ENCODE data around the gene ENC1.
"Not testable (repeated sequence)": the region's sequence is repeated elsewhere in the genome, so short reads cannot be mapped to it uniquely, and the experiment has no call there.

Gene ENC1, protein sequence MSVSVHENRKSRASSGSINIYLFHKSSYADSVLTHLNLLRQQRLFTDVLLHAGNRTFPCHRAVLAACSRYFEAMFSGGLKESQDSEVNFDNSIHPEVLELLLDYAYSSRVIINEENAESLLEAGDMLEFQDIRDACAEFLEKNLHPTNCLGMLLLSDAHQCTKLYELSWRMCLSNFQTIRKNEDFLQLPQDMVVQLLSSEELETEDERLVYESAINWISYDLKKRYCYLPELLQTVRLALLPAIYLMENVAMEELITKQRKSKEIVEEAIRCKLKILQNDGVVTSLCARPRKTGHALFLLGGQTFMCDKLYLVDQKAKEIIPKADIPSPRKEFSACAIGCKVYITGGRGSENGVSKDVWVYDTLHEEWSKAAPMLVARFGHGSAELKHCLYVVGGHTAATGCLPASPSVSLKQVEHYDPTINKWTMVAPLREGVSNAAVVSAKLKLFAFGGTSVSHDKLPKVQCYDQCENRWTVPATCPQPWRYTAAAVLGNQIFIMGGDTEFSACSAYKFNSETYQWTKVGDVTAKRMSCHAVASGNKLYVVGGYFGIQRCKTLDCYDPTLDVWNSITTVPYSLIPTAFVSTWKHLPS

GRCh38 chr5:74640450-74640953, at the start of gene ENC1:
Gene ENC1, minus strand, starts transcription at chr5:74640728. Its CDS starts 4,243 bp downstream, at chr5:74636485.
- DNase-seq (ENCODE audit: low read depth in 2 of 2) = peak; percentile 44 to 45

GRCh38 chr5:74686962-74687751, 46.6 kb upstream of the ENC1 start:
- DNase-seq (ENCODE audit: low read depth in 2 of 2) = no peak

- no peak for DNase-seq (ENCODE audit: low read depth in 2 of 2)
Observed at GRCh38 chr5:74685979-74686631, 45.6 kb upstream of the ENC1 start.

DNA sequence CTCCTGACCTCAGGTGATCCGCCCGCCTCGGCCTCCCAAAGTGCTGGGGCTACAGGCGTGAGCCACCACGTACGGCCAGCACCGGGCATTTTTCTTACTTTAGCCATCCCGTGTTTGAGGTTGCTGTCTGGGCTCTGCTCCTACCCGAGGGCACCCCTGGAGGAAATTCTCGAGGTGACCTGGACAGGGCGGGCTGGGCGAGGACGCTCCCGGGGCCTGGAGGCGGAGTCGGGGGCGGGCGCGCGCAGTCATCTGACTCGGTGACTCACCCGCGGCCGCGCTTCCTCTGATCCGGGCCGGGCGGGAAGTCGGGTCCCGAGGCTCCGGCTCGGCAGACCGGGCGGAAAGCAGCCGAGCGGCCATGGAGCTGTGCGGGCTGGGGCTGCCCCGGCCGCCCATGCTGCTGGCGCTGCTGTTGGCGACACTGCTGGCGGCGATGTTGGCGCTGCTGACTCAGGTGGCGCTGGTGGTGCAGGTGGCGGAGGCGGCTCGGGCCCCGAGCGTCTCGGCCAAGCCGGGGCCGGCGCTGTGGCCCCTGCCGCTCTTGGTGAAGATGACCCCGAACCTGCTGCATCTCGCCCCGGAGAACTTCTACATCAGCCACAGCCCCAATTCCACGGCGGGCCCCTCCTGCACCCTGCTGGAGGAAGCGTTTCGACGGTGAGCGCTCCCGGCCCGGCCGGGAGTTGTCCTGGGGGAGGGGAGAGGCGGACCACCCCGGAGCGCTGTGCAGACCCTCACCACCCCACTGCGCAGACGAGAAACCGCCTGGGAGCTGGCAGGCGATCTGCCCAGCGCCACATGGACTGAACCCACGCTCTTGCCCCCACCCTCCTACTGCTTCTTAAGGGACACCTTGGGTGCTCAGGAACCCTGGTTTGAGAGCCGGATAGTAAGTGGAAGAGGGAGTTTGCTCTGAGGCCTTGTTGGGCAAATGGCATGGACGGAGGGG, 44.6 kb upstream of the ENC1 start, which contains the start of gene HEXB:
Gene HEXB, plus strand, starts transcription at position 334 of the 952 bp plus-strand sequence. Its CDS starts 28 bp downstream, at position 362.
- DNase-seq (ENCODE audit: low read depth in 2 of 2) = peak; percentile 70

DNA sequence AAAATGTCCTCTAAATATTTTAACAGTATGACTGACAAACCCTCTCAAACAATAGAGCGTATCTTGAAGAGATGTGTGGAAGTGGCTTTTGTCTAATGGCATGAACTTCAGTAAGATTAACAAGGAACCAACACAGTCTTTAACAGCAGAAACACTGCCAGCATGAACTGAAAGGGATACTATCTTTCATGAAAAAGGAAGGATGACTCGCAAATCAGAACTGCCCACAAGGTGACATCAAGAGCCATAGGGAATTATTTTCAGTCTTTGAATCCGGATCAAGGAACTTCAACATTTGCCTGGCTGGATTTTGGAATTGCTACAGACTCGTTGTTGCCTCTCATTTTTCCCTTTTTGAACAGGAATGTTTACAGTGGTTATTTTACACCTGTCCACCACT, 39.4 kb upstream of the ENC1 start:
- DNase-seq (ENCODE audit: low read depth in 2 of 2) = no peak

- DNase-seq (ENCODE audit: low read depth in 2 of 2) = not testable (repeated sequence)
Observed at GRCh38 chr5:74679300-74679699, 38.8 kb upstream of the ENC1 start.

- not testable (repeated sequence) for DNase-seq (ENCODE audit: low read depth in 2 of 2)
Observed at GRCh38 chr5:74678123-74678522, 37.6 kb upstream of the ENC1 start.

DNA sequence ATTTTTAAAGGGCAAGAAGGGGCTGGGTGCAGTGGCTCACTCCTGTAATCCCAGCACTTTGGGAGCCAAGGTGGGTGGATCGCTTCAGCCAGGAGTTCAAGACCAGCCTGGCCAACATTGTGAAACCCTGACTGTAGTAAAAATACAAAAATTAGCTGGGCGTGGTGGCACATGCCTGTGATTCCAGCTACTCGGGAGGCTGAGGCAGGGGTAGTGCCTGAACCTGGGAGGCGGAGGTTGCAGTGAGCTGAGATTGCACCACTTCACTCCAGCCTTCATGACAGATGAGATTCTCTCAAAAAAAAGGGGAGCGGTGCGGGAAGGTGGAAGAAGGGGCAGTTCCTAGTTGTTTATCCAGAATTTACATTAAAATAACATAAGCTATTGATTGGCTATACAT, 35.9 kb upstream of the ENC1 start:
- DNase-seq (ENCODE audit: low read depth in 2 of 2) = not testable (repeated sequence)

DNA sequence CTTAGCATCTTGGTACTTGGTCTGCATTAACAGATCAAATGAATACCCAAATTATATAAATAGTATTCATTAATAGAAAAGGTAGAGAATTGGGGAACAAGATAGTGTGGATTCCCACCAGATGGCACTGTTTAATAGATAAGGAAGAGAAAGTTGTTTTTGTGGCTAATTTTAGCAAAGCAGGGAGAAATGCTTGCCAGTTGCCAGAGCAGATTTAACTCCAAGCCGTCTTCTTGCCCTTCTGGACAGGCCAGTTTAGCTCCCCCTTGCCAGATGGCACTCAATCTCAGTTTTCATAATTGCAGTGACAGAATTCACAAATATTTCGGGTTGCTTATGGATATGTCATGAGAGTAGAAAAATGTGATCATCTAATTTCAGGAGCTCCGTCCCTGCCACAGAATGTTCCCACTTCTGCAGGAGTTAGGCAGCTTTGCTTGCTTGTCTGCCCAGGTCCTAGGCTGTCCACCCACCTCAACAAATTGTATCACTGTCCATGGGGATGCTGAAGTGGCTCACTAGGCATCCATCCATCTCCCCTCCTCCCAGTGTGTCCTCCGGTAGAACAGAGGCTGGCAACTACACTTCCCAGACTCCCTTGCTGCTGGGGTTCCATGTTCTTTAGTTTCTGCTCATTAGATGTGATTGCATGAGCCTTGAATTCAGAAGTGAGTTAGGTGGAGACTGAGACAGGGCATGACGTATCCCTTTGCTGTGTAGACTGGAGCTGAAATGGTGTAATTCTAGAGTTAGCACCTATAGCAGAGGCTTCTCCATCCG, 32.7 kb upstream of the ENC1 start:
- no peak for DNase-seq (ENCODE audit: low read depth in 2 of 2)

- DNase-seq (ENCODE audit: low read depth in 2 of 2) = no peak
Observed at GRCh38 chr5:74672215-74672877, 31.8 kb upstream of the ENC1 start.

- DNase-seq (ENCODE audit: low read depth in 2 of 2) = no peak
Observed at GRCh38 chr5:74670396-74671038, 30.0 kb upstream of the ENC1 start.

DNA sequence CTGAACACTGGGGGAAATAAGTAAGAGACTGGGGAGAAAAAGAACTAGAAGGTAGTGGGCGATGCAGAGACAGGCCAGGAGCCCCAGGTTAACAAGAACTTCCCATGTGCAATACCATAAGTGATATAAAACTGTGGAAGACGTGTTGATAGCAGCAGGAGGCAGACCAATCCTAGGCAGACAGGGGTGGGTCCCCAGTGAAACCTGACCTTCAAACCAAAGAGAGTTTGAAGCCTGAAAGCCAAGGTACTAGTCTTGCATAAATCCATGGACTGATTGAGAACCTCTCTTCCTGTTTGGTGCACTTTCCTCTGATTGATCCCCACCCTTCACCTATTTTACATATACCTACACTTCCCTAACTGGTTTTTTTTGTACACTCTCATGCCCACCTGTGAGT, 29.3 kb upstream of the ENC1 start:
- no peak for DNase-seq (ENCODE audit: low read depth in 2 of 2)

- DNase-seq (ENCODE audit: low read depth in 2 of 2) = no peak
Observed at GRCh38 chr5:74667396-74667795, 26.9 kb upstream of the ENC1 start.

DNA sequence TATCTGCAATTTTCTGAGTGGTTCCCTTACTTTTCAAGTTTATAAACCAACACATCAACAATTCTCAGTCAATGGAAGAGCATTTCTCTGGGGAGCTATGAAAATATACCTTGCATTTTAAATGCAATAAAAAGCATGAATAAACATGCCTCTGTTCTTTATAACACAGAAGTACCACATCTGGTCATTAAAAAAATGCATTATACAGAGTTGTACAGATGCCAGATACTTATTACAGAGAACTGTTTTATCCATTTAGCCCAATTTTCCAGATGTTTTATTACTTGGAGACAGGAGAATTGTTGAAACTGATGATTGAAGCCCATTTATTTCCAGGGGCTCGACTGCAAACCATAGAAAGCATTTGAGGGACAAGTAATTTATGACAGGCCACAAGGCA, 25.3 kb upstream of the ENC1 start:
- DNase-seq (ENCODE audit: low read depth in 2 of 2) = no peak

DNA sequence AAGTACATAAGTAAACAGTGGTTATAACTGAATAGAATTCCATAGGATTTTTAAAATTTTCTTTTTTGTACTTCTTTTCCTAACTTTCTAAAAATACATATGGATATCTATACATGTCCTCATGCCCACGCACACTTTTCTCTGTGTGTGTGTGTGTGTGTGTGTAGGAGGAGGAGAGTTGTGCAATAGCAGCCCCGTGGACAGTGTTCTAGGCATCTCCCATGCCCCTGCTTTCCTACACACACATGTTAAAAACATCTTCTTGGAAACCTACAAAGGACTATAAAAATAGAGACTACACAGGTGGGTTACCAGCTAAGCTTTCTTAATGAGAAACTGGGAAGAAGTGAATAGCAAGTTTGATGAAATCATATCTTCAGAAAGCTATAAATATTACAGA, 24.7 kb upstream of the ENC1 start:
- DNase-seq (ENCODE audit: low read depth in 2 of 2) = no peak

GRCh38 chr5:74664551-74664950, 24.0 kb upstream of the ENC1 start:
- no peak for DNase-seq (ENCODE audit: low read depth in 2 of 2)

- DNase-seq (ENCODE audit: low read depth in 2 of 2) = no peak
Observed at GRCh38 chr5:74660873-74661272, 20.3 kb upstream of the ENC1 start.

DNA sequence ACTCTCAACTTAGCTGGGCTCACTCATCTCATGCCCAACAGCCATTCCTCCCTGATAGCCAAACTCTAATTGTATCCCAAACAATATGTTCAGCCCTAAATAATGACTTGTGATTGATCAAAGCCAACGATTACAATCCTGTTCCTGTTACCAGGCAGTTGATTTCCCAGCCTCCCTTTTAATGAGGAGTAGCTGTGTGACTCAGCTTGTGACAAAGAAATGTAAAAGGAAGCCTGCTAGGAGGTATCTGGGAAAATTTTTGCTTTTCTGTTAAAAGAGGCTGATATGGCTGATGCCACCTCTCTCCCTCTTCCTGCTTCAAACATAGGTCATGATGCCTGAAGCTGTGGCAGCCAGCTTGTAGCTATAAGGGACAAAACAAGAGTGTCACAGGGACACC, 19.6 kb upstream of the ENC1 start:
- DNase-seq (ENCODE audit: low read depth in 2 of 2) = no peak

DNA sequence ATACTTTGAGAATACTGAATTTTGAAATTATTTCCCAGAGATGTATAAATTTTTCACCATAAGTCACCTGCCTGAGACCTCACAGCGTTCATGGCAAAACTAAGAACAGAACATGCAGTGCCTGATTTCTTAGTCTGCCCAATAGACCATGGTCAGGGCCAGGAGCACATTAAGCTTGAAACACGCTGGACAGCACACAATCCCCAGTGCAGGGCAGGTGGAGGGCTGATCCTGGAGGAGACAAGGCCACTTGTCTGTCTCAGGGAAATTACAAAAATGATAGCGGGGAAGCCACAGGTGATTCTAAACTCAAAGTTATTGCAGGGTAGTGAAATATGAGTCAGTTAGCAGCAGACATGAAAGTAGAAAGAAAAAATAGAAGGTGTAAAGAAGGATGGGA, 18.6 kb upstream of the ENC1 start:
- DNase-seq (ENCODE audit: low read depth in 2 of 2) = no peak

Measured in activated CD8-positive, alpha-beta memory T cell treated with anti-CD3 and anti-CD28 coated beads for 4 hours (primary cell).